Loucy (cell line): Measurements from ENCODE around the gene TCP1.

Experiments
- EZH2phosphoT487 ChIP-seq: fragments of 200-600 bp; IDR thresholded peaks from 2 replicates; pipeline ENCODE4 v1.6.1; 2018; ENCODE audit warnings: antibody characterized with exemption, mild to moderate bottlenecking, moderate library complexity, borderline replicate concordance
- TF ChIP-seq, protein P1 (sequence below): fragments of 200-600 bp; sonication (generic); conservative IDR thresholded peaks from 2 replicates; pipeline ENCODE4 v1.5.1; 2014; ENCODE audit warnings: mild to moderate bottlenecking, antibody characterized with exemption, low read length

DNA sequence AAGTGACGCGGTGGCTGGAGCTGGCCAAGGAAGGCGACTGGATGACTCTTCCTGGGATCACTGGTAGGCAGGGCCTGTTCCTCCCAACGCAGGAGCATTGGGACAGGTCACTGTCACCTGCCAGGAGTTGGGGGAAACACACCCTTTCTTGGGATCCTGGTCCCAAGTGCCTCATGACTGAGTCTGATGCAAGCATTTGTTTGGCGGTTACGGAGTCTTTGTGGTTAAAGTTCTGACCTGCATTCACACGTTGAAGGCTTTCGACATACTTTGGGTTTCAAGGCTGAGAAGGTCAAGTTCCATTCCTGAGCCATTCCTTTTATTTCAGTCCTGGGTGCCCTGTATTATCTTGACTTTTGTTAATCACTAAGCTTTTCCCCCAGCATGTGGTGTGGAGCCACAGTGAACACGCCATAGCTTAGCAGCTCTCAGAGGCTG lies 16.6 kb upstream of the TCP1 start:
- TF ChIP-seq, protein P1, sequence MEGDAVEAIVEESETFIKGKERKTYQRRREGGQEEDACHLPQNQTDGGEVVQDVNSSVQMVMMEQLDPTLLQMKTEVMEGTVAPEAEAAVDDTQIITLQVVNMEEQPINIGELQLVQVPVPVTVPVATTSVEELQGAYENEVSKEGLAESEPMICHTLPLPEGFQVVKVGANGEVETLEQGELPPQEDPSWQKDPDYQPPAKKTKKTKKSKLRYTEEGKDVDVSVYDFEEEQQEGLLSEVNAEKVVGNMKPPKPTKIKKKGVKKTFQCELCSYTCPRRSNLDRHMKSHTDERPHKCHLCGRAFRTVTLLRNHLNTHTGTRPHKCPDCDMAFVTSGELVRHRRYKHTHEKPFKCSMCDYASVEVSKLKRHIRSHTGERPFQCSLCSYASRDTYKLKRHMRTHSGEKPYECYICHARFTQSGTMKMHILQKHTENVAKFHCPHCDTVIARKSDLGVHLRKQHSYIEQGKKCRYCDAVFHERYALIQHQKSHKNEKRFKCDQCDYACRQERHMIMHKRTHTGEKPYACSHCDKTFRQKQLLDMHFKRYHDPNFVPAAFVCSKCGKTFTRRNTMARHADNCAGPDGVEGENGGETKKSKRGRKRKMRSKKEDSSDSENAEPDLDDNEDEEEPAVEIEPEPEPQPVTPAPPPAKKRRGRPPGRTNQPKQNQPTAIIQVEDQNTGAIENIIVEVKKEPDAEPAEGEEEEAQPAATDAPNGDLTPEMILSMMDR, result no peak
- no peak for TF ChIP-seq EZH2phosphoT487
